HCT116 (cell line): ENCODE data around the gene CDH4. TPM values are rescaled to one million over a fixed set of nuclear protein-coding genes. Genes with fewer than 3 reads are reported as not detected.

Experiments used
- ATAC-seq: fragments of 200-7000 bp; cut with Tn5 transposase; 2 replicates; pipeline ENCODE4 v1.9.1; 2020; ENCODE audit warnings: mild to moderate bottlenecking, moderate library complexity
- BruUV-seq: library from RNA; stranded (reverse); fragments of 400-500 nt; replicated peaks from 2 replicates; lab custom pipeline; 2021; lab: Mats Ljungman, UMichigan
- CTCF ChIA-PET: fragments of 300-600 bp; sonication (Branson Sonifier 250); formaldehyde crosslinking; loops from one replicate; lab custom pipeline; 2021; ENCODE audit warnings: antibody characterized with exemption; lab: Charles Lee
- POLR2A ChIA-PET: fragments of 300-600, 350-600 bp; sonication (Branson Sonifier 250); formaldehyde crosslinking; loops from one replicate; lab custom pipeline; 2021; ENCODE audit warnings: antibody characterized with exemption; lab: Charles Lee
- RAD21 ChIA-PET, 2 experiments: fragments of 300-600 bp; sonication (Branson Sonifier 250); formaldehyde crosslinking; loops; one replicate each; lab custom pipeline; 2023; ENCODE audit warnings: low total read pairs in 2 of 2; ENCODE audit not compliant: uncharacterized antibody in 2 of 2, unreplicated experiment in 2 of 2, low non-redundant PET in 1 of 2; lab: Charles Lee
- DNase-seq: peaks from one replicate; pipeline ENCODE4 v3.0.0-alpha.2; 2010; ENCODE audit warnings: low read depth, low spot score
- H2AFZ ChIP-seq: fragments of 200-600 bp; shearing (Covaris generic), sonication (generic); 2 replicates; pipeline ENCODE4 v1.6.1; 2017; ENCODE audit warnings: low read depth, mixed run types, mixed read lengths, antibody characterized with exemption, low read length; ENCODE audit not compliant: poor library complexity, severe bottlenecking
- H3K27ac ChIP-seq: 2 replicates; pipeline ENCODE4 v1.5.1; 2012; ENCODE audit warnings: low read depth, low read length
- H3K27me3 ChIP-seq: fragments of 200-600 bp; sonication (generic); 2 replicates; pipeline ENCODE4 v1.6.1; 2016; ENCODE audit warnings: mixed run types, low read length, mixed read lengths; ENCODE audit not compliant: insufficient read depth
- H3K36me3 ChIP-seq, 2 experiments: fragments of 200-500 bp in 1 of 2; fragments of 200-600 bp in 1 of 2; sonication (Bioruptor generic) in 1 of 2; sonication (generic) in 1 of 2; 2 replicates each; pipeline versions ENCODE4 v1.5.1 to v1.6.1; 2014 to 2016; ENCODE audit warnings: low read length in 2 of 2, inconsistent platforms in 1 of 2, mixed read lengths in 1 of 2, mixed run types in 1 of 2; ENCODE audit not compliant: insufficient read depth in 2 of 2, control insufficient read depth in 1 of 2
- H3K4me1 ChIP-seq, 2 experiments: fragments of 200-600 bp in 1 of 2; sonication (generic) in 1 of 2; 2 replicates each; pipeline versions ENCODE4 v1.5.1 to v1.6.1; 2012 to 2017; ENCODE audit warnings: low read length in 2 of 2, inconsistent platforms in 1 of 2, mild to moderate bottlenecking in 1 of 2, mixed read lengths in 1 of 2, mixed run types in 1 of 2, moderate library complexity in 1 of 2; ENCODE audit not compliant: insufficient read depth in 2 of 2, control insufficient read depth in 1 of 2
- H3K4me2 ChIP-seq: fragments of 200-600 bp; sonication (generic); 2 replicates; pipeline ENCODE4 v1.6.1; 2017; ENCODE audit warnings: mixed run types, low read length, mixed read lengths
- H3K4me3 ChIP-seq, 2 experiments: fragments of 200-600 bp in 1 of 2; sonication (generic) in 1 of 2; replicated peaks in 1 of 2; 2 replicates each; pipeline ENCODE4 v1.5.1; 2011 to 2016; ENCODE audit warnings: low read length in 2 of 2, control low read depth in 1 of 2, low read depth in 1 of 2, mild to moderate bottlenecking in 1 of 2, mixed read lengths in 1 of 2, mixed run types in 1 of 2
- H3K79me2 ChIP-seq: fragments of 200-600 bp; sonication (generic); 2 replicates; pipeline ENCODE4 v1.6.1; 2017; ENCODE audit warnings: mild to moderate bottlenecking, mixed run types, low read length, moderate library complexity, mixed read lengths; ENCODE audit not compliant: insufficient read depth
- H3K9ac ChIP-seq: fragments of 200-600 bp; sonication (generic); 2 replicates; pipeline ENCODE4 v1.6.1; 2016; ENCODE audit warnings: low read length, mixed read lengths
- H3K9me2 ChIP-seq: fragments of 200-600 bp; sonication (generic), shearing (Covaris generic); 2 replicates; pipeline ENCODE4 v1.6.1; 2017; ENCODE audit warnings: mixed run types, mild to moderate bottlenecking, moderate library complexity; ENCODE audit not compliant: insufficient read depth
- H3K9me3 ChIP-seq, 2 experiments: fragments of 200-500 bp in 1 of 2; fragments of 200-600 bp in 1 of 2; sonication (Bioruptor generic) in 1 of 2; sonication (generic) in 1 of 2; 2 replicates each; pipeline ENCODE4 v1.6.1; 2014 to 2017; ENCODE audit warnings: low read length in 2 of 2, mixed read lengths in 2 of 2, inconsistent platforms in 1 of 2, low read depth in 1 of 2, mild to moderate bottlenecking in 1 of 2, mixed run types in 1 of 2, moderate library complexity in 1 of 2; ENCODE audit not compliant: control insufficient read depth in 1 of 2, insufficient read depth in 1 of 2
- H4K20me1 ChIP-seq: fragments of 200-600 bp; sonication (generic), shearing (Covaris generic); 2 replicates; pipeline ENCODE4 v1.6.1; 2017; ENCODE audit warnings: mixed run types, mild to moderate bottlenecking, moderate library complexity; ENCODE audit not compliant: insufficient read depth
- ATF3 ChIP-seq: IDR thresholded peaks from 2 replicates; pipeline ENCODE4 v1.6.1; 2012
- CBX3 ChIP-seq: IDR thresholded peaks from 2 replicates; pipeline ENCODE4 v1.6.1; 2012; ENCODE audit warnings: low read depth
- CEBPB ChIP-seq: IDR thresholded peaks from 2 replicates; pipeline ENCODE4 v1.6.1; 2012; ENCODE audit warnings: low read depth
- EGR1 ChIP-seq: IDR thresholded peaks from 2 replicates; pipeline ENCODE4 v1.6.1; 2012; ENCODE audit warnings: low read depth
- ELF1 ChIP-seq: IDR thresholded peaks from 2 replicates; pipeline ENCODE4 v1.6.1; 2012; ENCODE audit warnings: low read depth, borderline replicate concordance
- EZH2 ChIP-seq: fragments of 200-600 bp; sonication (generic); IDR thresholded peaks from 2 replicates; pipeline ENCODE4 v1.6.1; 2017; ENCODE audit warnings: antibody characterized with exemption, mixed run types
- EZH2phosphoT487 ChIP-seq: fragments of 200-600 bp; IDR thresholded peaks from 2 replicates; pipeline ENCODE4 v1.6.1; 2018; ENCODE audit warnings: antibody characterized with exemption, borderline replicate concordance
- JUND ChIP-seq: IDR thresholded peaks from 2 replicates; pipeline ENCODE4 v1.6.1; 2012
- MAX ChIP-seq: IDR thresholded peaks from 2 replicates; pipeline ENCODE4 v1.6.1; 2012
- POLR2A ChIP-seq: IDR thresholded peaks from 2 replicates; pipeline ENCODE4 v1.7.0; 2011; ENCODE audit warnings: borderline replicate concordance; ENCODE audit not compliant: insufficient read depth, insufficient read length; ENCODE audit errors: extremely low read depth
- POLR2AphosphoS5 ChIP-seq: IDR thresholded peaks from 2 replicates; pipeline ENCODE4 v1.6.1; 2011; ENCODE audit warnings: mild to moderate bottlenecking, low read depth, low read length, moderate library complexity
- REST ChIP-seq: IDR thresholded peaks from 2 replicates; pipeline ENCODE4 v1.6.1; 2012; ENCODE audit warnings: low read depth
- SP1 ChIP-seq: IDR thresholded peaks from 2 replicates; pipeline ENCODE4 v1.6.1; 2012; ENCODE audit warnings: low read depth
- SRF ChIP-seq: IDR thresholded peaks from 2 replicates; pipeline ENCODE4 v1.6.1; 2012; ENCODE audit warnings: low read depth
- TCF7L2 ChIP-seq: IDR thresholded peaks from 2 replicates; pipeline ENCODE4 v1.7.0; 2011; ENCODE audit warnings: borderline replicate concordance, inconsistent platforms; ENCODE audit not compliant: insufficient read depth, insufficient read length; ENCODE audit errors: extremely low read depth
- YY1 ChIP-seq: IDR thresholded peaks from 2 replicates; pipeline ENCODE4 v1.6.1; 2011; ENCODE audit warnings: low read length, low read depth, moderate library complexity, mild to moderate bottlenecking; ENCODE audit not compliant: insufficient replicate concordance; ENCODE audit errors: extremely low read depth
- ZBTB33 ChIP-seq: IDR thresholded peaks from 2 replicates; pipeline ENCODE4 v1.6.1; 2011; ENCODE audit warnings: mild to moderate bottlenecking, low read length, moderate library complexity; ENCODE audit not compliant: insufficient replicate concordance; ENCODE audit errors: extremely low read depth
- ZFX ChIP-seq: fragments of 450-650 bp; IDR thresholded peaks from 2 replicates; pipeline ENCODE4 v1.6.1; 2017
- ZNF274 ChIP-seq: fragments of 200-500 bp; sonication (Bioruptor generic); IDR thresholded peaks from 2 replicates; pipeline ENCODE4 v1.6.1; 2014; ENCODE audit warnings: mild to moderate bottlenecking, low read depth, low read length, inconsistent platforms
- intact Hi-C: fragments of 100-400 bp; cut with micrococcal nuclease; formaldehyde crosslinking; loops from 2 replicates; pipeline ENCODE4 v1.10.0; 2022
- total RNA-seq: library from RNA; stranded (reverse); gene quantifications from one replicate; pipeline ENCODE4 v1.2.1, GENCODE V29; 2021; ENCODE audit not compliant: unreplicated experiment

Gene CDH4
- total RNA-seq, 1 experiment from 2014 or later: not detected

GRCh38 chr20:61684136-61684535 is 432.1 kb downstream of the CDH4 start:
- Histone ChIP-seq H3K36me3 (no peaks in the 10 kb centered on the region), H3K4me2 (no peak overlapping the region), H3K27me3 (peaks cover 59% of the 10 kb centered on the region), H3K9ac (no peak overlapping the region)
- RAD21 ChIA-PET: no interaction called here
- DNase-seq: no peak
- TF ChIP-seq ZFX (no peak), CEBPB (no peak), ELF1 (no peak), EZH2 (no peak), TCF7L2 (no peak), REST (no peak), ATF3 (no peak), JUND (no peak), CBX3 (no peak), SP1 (no peak), MAX (no peak), EZH2phosphoT487 (no peak), EGR1 (no peak), ZNF274 (no peak), POLR2AphosphoS5 (no peak), POLR2A (no peak), ZBTB33 (no peak), YY1 (no peak), SRF (no peak)
- TF ChIP-seq, all 23 proteins: peak for 0
- Histone ChIP-seq H3K4me3 (no peak overlapping the region), H3K4me1 (no peaks in the 10 kb centered on the region), H3K79me2 (no peaks in the 10 kb centered on the region), H4K20me1 (no peaks in the 10 kb centered on the region), H3K9me2 (no peaks in the 10 kb centered on the region), H3K9me3 (no peaks in the 10 kb centered on the region), H2AFZ (no peak overlapping the region), H3K27ac (no peak overlapping the region)
- POLR2A ChIA-PET: no interaction called here
- CTCF ChIA-PET: no interaction called here
- no TSS peak for BruUV-seq
- intact Hi-C loops: no loop called here
- ATAC-seq: no peak
